Fibroblast of the aortic adventitia (primary cell): ENCODE data around the gene CBLL1. TPM values are rescaled to one million over a fixed set of nuclear protein-coding genes. Genes with fewer than 3 reads are reported as not detected.
A peak's percentile ranks its signal among the peaks of the same experiment; 100 is the strongest.

Experiments used
- DNase-seq: peaks from one replicate; pipeline ENCODE4 v3.0.0-alpha.2; 2010; ENCODE audit warnings: low read depth
- H3K4me3 ChIP-seq: 2 replicates; pipeline ENCODE4 v1.5.1; 2011; ENCODE audit warnings: low read depth, mild to moderate bottlenecking, control low read depth, low read length, moderate library complexity
- CTCF ChIP-seq: IDR thresholded peaks from 2 replicates; pipeline ENCODE4 v1.5.1; 2011; ENCODE audit warnings: mild to moderate bottlenecking, low read length, control low read depth, inconsistent platforms; ENCODE audit not compliant: insufficient read depth
- total RNA-seq: library from RNA; depleted of rRNA; stranded (reverse); fragments of >200 nt; gene quantifications from 2 replicates; pipeline ENCODE4 v1.2.3, GENCODE V29; 2012; ENCODE audit warnings: low replicate concordance

CBLL1 gene
- total RNA-seq, 1 donor: 32.0 TPM

- no peak for TF ChIP-seq CTCF
- DNase-seq: peak; percentile 40
- H3K4me3 ChIP-seq: no peak overlapping the region
Observed at GRCh38 chr7:107799647-107800264, 55.8 kb downstream of the CBLL1 start.

- no peak within 1 kb of the TSS for H3K4me3 ChIP-seq
- no peak for TF ChIP-seq CTCF
- no peak for DNase-seq
Observed at GRCh38 chr7:107803009-107803610, 59.2 kb downstream of the CBLL1 start, which contains the start of gene SLC26A3. Gene SLC26A3, minus strand, starts transcription at chr7:107803223. Its CDS starts 8,714 bp downstream, at chr7:107794509.

- no peak for TF ChIP-seq CTCF
- H3K4me3 ChIP-seq: no peak overlapping the region
Observed at GRCh38 chr7:107809179-107809578, 65.2 kb downstream of the CBLL1 start.

GRCh38 chr7:107810626-107811025, 66.7 kb downstream of the CBLL1 start:
- H3K4me3 ChIP-seq: no peak overlapping the region
- DNase-seq: no peak
- no peak for TF ChIP-seq CTCF

More at GRCh38 chr7:107809179-107809578, 65.2 kb downstream of the CBLL1 start:
- DNase-seq: no peak

Other genes with a start within 250 kb of the CBLL1 start
- gene COG5, start 180.2 kb upstream of the CBLL1 start, total RNA-seq: 53.1 and 53.8 TPM in 2 replicates
- 8.5 and 9.3 TPM in 2 replicates for gene DUS4L, start 180.2 kb upstream of the CBLL1 start, total RNA-seq
- gene BCAP29, start 163.9 kb upstream of the CBLL1 start, total RNA-seq: 92.6 and 187 TPM in 2 replicates
- 0.65 and 1.8 TPM in 2 replicates for gene SLC26A4, start 83.3 kb upstream of the CBLL1 start, total RNA-seq
- gene SLC26A3, start 59.1 kb downstream of the CBLL1 start, total RNA-seq: not detected in 2 replicates
- 71.9 and 85.7 TPM in 2 replicates for gene DLD, start 147.0 kb downstream of the CBLL1 start, total RNA-seq